HepG2 (cell line): Measurements from ENCODE around the gene PRRC1. TPM values are rescaled to one million over a fixed set of nuclear protein-coding genes. Genes with fewer than 3 reads are reported as not detected.

Experiments
- ATAC-seq: fragments of 200-7000 bp; cut with Tn5 transposase; 3 replicates; pipeline ENCODE4 v1.9.1; 2020; ENCODE audit warnings: mild to moderate bottlenecking, moderate library complexity
- BruUV-seq: library from RNA; stranded (reverse); fragments of 400-500 nt; replicated peaks from 2 replicates; lab custom pipeline; 2021; lab: Mats Ljungman, UMichigan
- CTCF ChIA-PET: fragments of 300-600 bp; formaldehyde crosslinking; extraction: SDS; loops from one replicate; lab custom pipeline; 2021; ENCODE audit warnings: low total read pairs, inconsistent platforms, low intra/inter-chr PET ratio; lab: Yijun Ruan, JAX
- POLR2A ChIA-PET: fragments of 350-600 bp; sonication (Branson Sonifier 250); formaldehyde crosslinking; loops from one replicate; lab custom pipeline; 2020; ENCODE audit warnings: antibody characterized with exemption, inconsistent platforms; lab: Yijun Ruan, JAX
- DNase-seq: peaks from one replicate; pipeline ENCODE4 v3.0.0-alpha.2; 2015; ENCODE audit warnings: low spot score
- FAIRE-seq: peaks from 3 replicates; lab custom pipeline; 2011; peaks lifted over from hg19 to GRCh38; lab: Jason Lieb, UNC
- H2AFZ ChIP-seq: one replicate; pipeline ENCODE4 v1.6.1; 2011; ENCODE audit warnings: low read length, inconsistent platforms
- H3K27ac ChIP-seq: fragments of 300-600 bp; 3 replicates; pipeline ENCODE4 v1.8.0; 2011; ENCODE audit warnings: mixed run types, mild to moderate bottlenecking, mixed read lengths, low read length, inconsistent platforms; ENCODE audit not compliant: insufficient read depth; ENCODE audit errors: extremely low read length
- H3K27me3 ChIP-seq, 2 experiments: fragments of 200-600 bp in 1 of 2; 2 replicates in 1 of 2; 3 replicates in 1 of 2; pipeline versions ENCODE4 v1.6.0 to v1.8.0; 2011; ENCODE audit warnings: low read length in 2 of 2, mild to moderate bottlenecking in 2 of 2, moderate library complexity in 2 of 2, inconsistent platforms in 1 of 2; ENCODE audit not compliant: insufficient read depth in 2 of 2, control insufficient read depth in 1 of 2
- H3K36me3 ChIP-seq, 2 experiments: fragments of 200-600 bp in 1 of 2; replicated peaks in 1 of 2; 2 replicates in 1 of 2; 3 replicates in 1 of 2; pipeline versions ENCODE4 v1.5.1 to v1.8.0; 2011; ENCODE audit warnings: low read length in 2 of 2, inconsistent platforms in 1 of 2; ENCODE audit not compliant: insufficient read depth in 2 of 2, control insufficient read depth in 1 of 2
- H3K4me1 ChIP-seq: 2 replicates; pipeline ENCODE4 v1.5.1; 2012; ENCODE audit warnings: low read length, inconsistent platforms; ENCODE audit not compliant: insufficient read depth
- H3K4me2 ChIP-seq: 2 replicates; pipeline ENCODE4 v1.6.0; 2011; ENCODE audit warnings: low read depth, low read length, inconsistent platforms
- H3K4me3 ChIP-seq, 3 experiments: fragments of 200-600 bp in 1 of 3; sonication (generic), shearing (Covaris generic) in 1 of 3; replicated peaks in 1 of 3; 2 replicates each; pipeline ENCODE4 v1.5.1; 2011 to 2016; ENCODE audit warnings: low read length in 3 of 3, inconsistent platforms in 2 of 3, low read depth in 2 of 3, mild to moderate bottlenecking in 2 of 3, control low read depth in 1 of 3, mixed read lengths in 1 of 3; ENCODE audit not compliant: insufficient read depth in 1 of 3
- H3K79me2 ChIP-seq: one replicate; pipeline ENCODE4 v1.6.1; 2011; ENCODE audit warnings: low read length, inconsistent platforms; ENCODE audit not compliant: insufficient read depth
- H3K9ac ChIP-seq: 2 replicates; pipeline ENCODE4 v1.6.0; 2011; ENCODE audit warnings: mild to moderate bottlenecking, low read depth, low read length, inconsistent platforms; ENCODE audit not compliant: insufficient read depth
- H3K9me3 ChIP-seq: 2 replicates; pipeline ENCODE4 v1.5.1; 2012; ENCODE audit warnings: mild to moderate bottlenecking, low read length
- H4K20me1 ChIP-seq: 2 replicates; pipeline ENCODE4 v1.6.0; 2011; ENCODE audit warnings: inconsistent platforms, mild to moderate bottlenecking, low read length, moderate library complexity; ENCODE audit not compliant: insufficient read depth
- ATAD3A ChIP-seq: sonication (generic); formaldehyde crosslinking; IDR thresholded peaks from 2 replicates; pipeline ENCODE4 v1.4.0; 2020; ENCODE audit warnings: missing genetic modification reagents
- ATF1 ChIP-seq: IDR thresholded peaks from 2 replicates; pipeline ENCODE4 v1.6.1; 2016; ENCODE audit warnings: mild to moderate bottlenecking, control low read depth
- CEBPB ChIP-seq: IDR thresholded peaks from 2 replicates; pipeline ENCODE4 v1.6.1; 2011; ENCODE audit warnings: low read depth, low read length, improper control_type of control experiment, borderline replicate concordance
- DDIT3 ChIP-seq: sonication (generic); formaldehyde crosslinking; IDR thresholded peaks from 2 replicates; pipeline ENCODE4 v1.4.0; 2020; ENCODE audit warnings: mild to moderate bottlenecking, missing genetic modification reagents
- GABPA ChIP-seq, 2 experiments: IDR thresholded peaks; 2 replicates each; pipeline ENCODE4 v1.6.1; 2011 to 2016; ENCODE audit warnings: low read depth in 2 of 2, low read length in 1 of 2, missing biosample characterization in 1 of 2, missing genetic modification characterization in 1 of 2
- HNRNPLL ChIP-seq: fragments of 200-400 bp; formaldehyde crosslinking; IDR thresholded peaks from 2 replicates; pipeline ENCODE4 v1.6.1; 2017; ENCODE audit warnings: mild to moderate bottlenecking, low read depth, low read length; ENCODE audit not compliant: poor library complexity, severe bottlenecking
- NR3C1 ChIP-seq: sonication (generic); formaldehyde crosslinking; IDR thresholded peaks from 2 replicates; pipeline ENCODE4 v1.4.0; 2020; ENCODE audit warnings: missing genetic modification reagents
- POLR2A ChIP-seq, 2 experiments: IDR thresholded peaks; 2 replicates each; pipeline ENCODE4 v1.6.1; 2011; ENCODE audit warnings: low read depth in 2 of 2, low read length in 2 of 2, mild to moderate bottlenecking in 1 of 2, moderate library complexity in 1 of 2; ENCODE audit not compliant: insufficient read depth in 1 of 2
- PRDM4 ChIP-seq: sonication (generic); formaldehyde crosslinking; IDR thresholded peaks from 2 replicates; pipeline ENCODE4 v1.9.0; 2021; ENCODE audit warnings: missing genetic modification reagents, borderline replicate concordance
- REXO4 ChIP-seq: sonication (generic); formaldehyde crosslinking; IDR thresholded peaks from 2 replicates; pipeline ENCODE4 v1.8.0; 2022; ENCODE audit warnings: missing genetic modification reagents, mild to moderate bottlenecking, borderline replicate concordance
- TRIM22 ChIP-seq: fragments of 450-650 bp; IDR thresholded peaks from 2 replicates; pipeline ENCODE4 v1.6.1; 2017
- ZNF362 ChIP-seq: sonication (generic); formaldehyde crosslinking; IDR thresholded peaks from 2 replicates; pipeline ENCODE4 v1.4.0; 2020; ENCODE audit warnings: missing genetic modification reagents, mild to moderate bottlenecking, borderline replicate concordance
- WGBS: methylation state at CpG from one replicate; pipeline ENCODE4 v1.1.6; 2017; ENCODE audit warnings: low lambda C conversion rate; 5-methylcytosine and 5-hydroxymethylcytosine counted together
- in situ Hi-C: cut with HindIII; loops from 2 replicates; pipeline ENCODE4 v1.10.0; 2017; ENCODE audit warnings: low pct_unique_long_range_greater_than_20kb; ENCODE audit not compliant: extremely low pct_ligation_motif_present
- intact Hi-C: fragments of 100-400 bp; cut with micrococcal nuclease; formaldehyde crosslinking; loops from one replicate; pipeline ENCODE4 v1.10.0; 2022; ENCODE audit not compliant: unreplicated experiment
- polyA plus RNA-seq, 8 experiments: library from polyadenylated mRNA; depleted of rRNA in 3 of 8; stranded (reverse) in 7 of 8; unstranded in 1 of 8; fragments of >200 nt; fragmentation: Illumina TruSeq in 4 of 8; extraction: Trizol in 4 of 8; gene quantifications; 2 replicates each; pipeline versions ENCODE4 v1.2.1 to v1.2.3, GENCODE V29; 2011 to 2016; ENCODE audit warnings: low read depth in 4 of 8, missing spikeins in 1 of 8, mixed read lengths in 1 of 8; ENCODE audit not compliant: insufficient read depth in 1 of 8
- total RNA-seq, 5 experiments: library from RNA; depleted of rRNA; stranded (reverse); fragments of >200 nt; fragmentation: Illumina TruSeq; extraction: Trizol; gene quantifications; 2 replicates each; pipeline ENCODE4 v1.2.3, GENCODE V29; 2016; ENCODE audit warnings: low read depth in 1 of 5

PRRC1 gene
- total and polyA plus RNA-seq, 2 of the 13 experiments (the other 11 are each of a cell fraction or from before 2014, with no cell fraction given), result 48.5 to 51.9 TPM

GRCh38 chr5:127472700-127473099 lies 44.7 kb upstream of the PRRC1 start:
- Histone ChIP-seq H3K9me3 (no peaks in the 10 kb centered on the region), H3K4me3 (no peak overlapping the region), H3K27me3 (no peaks in the 10 kb centered on the region), H4K20me1 (no peaks in the 10 kb centered on the region), H3K36me3 (no peaks in the 10 kb centered on the region), H3K9ac (no peak overlapping the region), H2AFZ (no peak overlapping the region), H3K79me2 (no peaks in the 10 kb centered on the region), H3K4me1 (no peaks in the 10 kb centered on the region), H3K27ac (no peak overlapping the region), H3K4me2 (no peak overlapping the region)
- ATAC-seq, result no peak
- no peak for DNase-seq
- FAIRE-seq, result no peak
- BruUV-seq, result no TSS peak
- in situ Hi-C loops (no loop called here), intact Hi-C loops (no loop called here)
- ChIA-PET POLR2A (no interaction called here), CTCF (no interaction called here)
- TF ChIP-seq CEBPB (peak; percentile 75), PRDM4 (CRISPR knock-in tag) (no peak)
- 50% methylated on average over 3 of the region's 3 CpGs for WGBS

- Histone ChIP-seq H3K27me3 (no peaks in the 10 kb centered on the region), H3K9me3 (no peaks in the 10 kb centered on the region), H4K20me1 (no peaks in the 10 kb centered on the region), H3K36me3 (no peaks in the 10 kb centered on the region), H3K4me1 (no peaks in the 10 kb centered on the region), H3K79me2 (no peaks in the 10 kb centered on the region), H2AFZ (no peak overlapping the region), H3K9ac (no peak overlapping the region), H3K4me2 (no peak overlapping the region), H3K4me3 (no peak overlapping the region), H3K27ac (no peak overlapping the region)
- no peak for FAIRE-seq
- ChIA-PET CTCF (no interaction called here), POLR2A (no interaction called here)
- WGBS, result 18% methylated on average over 4 of the region's 4 CpGs
- BruUV-seq, result no TSS peak
- in situ Hi-C loops, result no loop called here
- ATAC-seq, result no peak
- intact Hi-C loops, result no loop called here
- no peak for DNase-seq
- TF ChIP-seq ATAD3A (CRISPR knock-in tag), result no peak
- no peak for TF ChIP-seq NR3C1
- TF ChIP-seq REXO4 (CRISPR knock-in tag), result no peak
- no peak for TF ChIP-seq TRIM22
- TF ChIP-seq GABPA (IDR thresholded peaks at IDR 0.05; ENCODE audit: low read depth, low read length), result no peak
- no peak for TF ChIP-seq GABPA (CRISPR knock-in tag; IDR thresholded peaks at IDR 0.05; ENCODE audit: low read depth)
- TF ChIP-seq DDIT3, result no peak
- TF ChIP-seq HNRNPLL, result no peak
- TF ChIP-seq POLR2A (IDR thresholded peaks at IDR 0.05; ENCODE audit: insufficient read depth in 1 of 2, low read depth in 2 of 2, low read length in 2 of 2), result no peak
- no peak for TF ChIP-seq ATF1 (CRISPR knock-in tag)
- no peak for TF ChIP-seq ZNF362 (CRISPR knock-in tag)
These were observed 31.0 kb upstream of the PRRC1 start for GRCh38 chr5:127486471-127486870.
